Measurements from ENCODE around the gene HAO2. TPM values are rescaled to one million over a fixed set of nuclear protein-coding genes. Genes with fewer than 3 reads are reported as not detected.

The HAO2 gene
- total and polyA plus RNA-seq, 9 donors = 0.12 to 0.50 (median 0.23) TPM; not detected in 6

GRCh38 chr1:119338757-119339156 lies 29.8 kb upstream of the HAO2 start:
- Histone ChIP-seq H3K4me3 (no peak overlapping the region), H3K4me1 (ENCODE audit: insufficient read depth) (peaks cover 8% of the 10 kb centered on the region), H3K27me3 (no peaks in the 10 kb centered on the region), H3K36me3 (no peaks in the 10 kb centered on the region), H3K9me3 (no peaks in the 10 kb centered on the region), H3K27ac (no peak overlapping the region)
- intact Hi-C loops (cut with DNase I) = no loop called here
- DNase-seq = no peak
- TF ChIP-seq POLR2A (IDR thresholded peaks at IDR 0.05) (no peak), EP300 (IDR thresholded peaks at IDR 0.05) (no peak), CTCF (IDR thresholded peaks at IDR 0.05) (no peak)
- WGBS, 3 donors = 56 to 69% (median 68%) methylated on average over 3 of the region's 3 CpGs

GRCh38 chr1:119340861-119341261 lies 27.7 kb upstream of the HAO2 start:
- Histone ChIP-seq H3K9me3 (no peaks in the 10 kb centered on the region), H3K4me1 (ENCODE audit: insufficient read depth) (peaks cover 8% of the 10 kb centered on the region), H3K27ac (no peak overlapping the region), H3K36me3 (no peaks in the 10 kb centered on the region), H3K27me3 (no peaks in the 10 kb centered on the region), H3K4me3 (no peak overlapping the region)
- TF ChIP-seq EP300 (IDR thresholded peaks at IDR 0.05) (no peak), CTCF (IDR thresholded peaks at IDR 0.05) (no peak), POLR2A (IDR thresholded peaks at IDR 0.05) (no peak)
- no peak for DNase-seq
- intact Hi-C loops (cut with DNase I) = no loop called here

- intact Hi-C loops (cut with DNase I) = no loop called here
- Histone ChIP-seq H3K27me3 (no peaks in the 10 kb centered on the region), H3K4me3 (no peak overlapping the region), H3K27ac (no peak overlapping the region), H3K36me3 (no peaks in the 10 kb centered on the region), H3K9me3 (no peaks in the 10 kb centered on the region), H3K4me1 (ENCODE audit: insufficient read depth) (peaks cover 8% of the 10 kb centered on the region)
- WGBS, 3 donors = 88 to 91% (median 89%) methylated on average over 5 of the region's 5 CpGs
- no peak for DNase-seq
- TF ChIP-seq EP300 (IDR thresholded peaks at IDR 0.05) (no peak), POLR2A (IDR thresholded peaks at IDR 0.05) (no peak), CTCF (IDR thresholded peaks at IDR 0.05) (no peak)
Observed at GRCh38 chr1:119341372-119341947, 27.1 kb upstream of the HAO2 start.

- no peaks in the 10 kb centered on the region for H3K36me3 ChIP-seq
- H3K27me3 ChIP-seq = no peaks in the 10 kb centered on the region
- no peak overlapping the region for H3K27ac ChIP-seq
- no peaks in the 10 kb centered on the region for H3K9me3 ChIP-seq
- TF ChIP-seq CTCF (IDR thresholded peaks at IDR 0.05) = no peak
- TF ChIP-seq EP300 (IDR thresholded peaks at IDR 0.05) = no peak
- no peak for TF ChIP-seq POLR2A (IDR thresholded peaks at IDR 0.05)
- no peaks in the 10 kb centered on the region for H3K4me1 ChIP-seq (ENCODE audit: insufficient read depth)
- no peak for DNase-seq
- intact Hi-C loops (cut with DNase I) = no loop called here
- no peak overlapping the region for H3K4me3 ChIP-seq
Observed at GRCh38 chr1:119345398-119345797, 23.2 kb upstream of the HAO2 start.

All from ovary (tissue), 9 donors.